ENCODE measurements around the gene PRKCA. TPM values are rescaled to one million over a fixed set of nuclear protein-coding genes. Genes with fewer than 3 reads are reported as not detected.
A peak's percentile ranks its signal among the peaks of the same experiment; 100 is the strongest.

Gene PRKCA
- total and polyA plus RNA-seq, 2 of the 13 experiments (the other 11 are each of a cell fraction or from before 2014, with no cell fraction given): 18.5 to 21.5 TPM

DNA sequence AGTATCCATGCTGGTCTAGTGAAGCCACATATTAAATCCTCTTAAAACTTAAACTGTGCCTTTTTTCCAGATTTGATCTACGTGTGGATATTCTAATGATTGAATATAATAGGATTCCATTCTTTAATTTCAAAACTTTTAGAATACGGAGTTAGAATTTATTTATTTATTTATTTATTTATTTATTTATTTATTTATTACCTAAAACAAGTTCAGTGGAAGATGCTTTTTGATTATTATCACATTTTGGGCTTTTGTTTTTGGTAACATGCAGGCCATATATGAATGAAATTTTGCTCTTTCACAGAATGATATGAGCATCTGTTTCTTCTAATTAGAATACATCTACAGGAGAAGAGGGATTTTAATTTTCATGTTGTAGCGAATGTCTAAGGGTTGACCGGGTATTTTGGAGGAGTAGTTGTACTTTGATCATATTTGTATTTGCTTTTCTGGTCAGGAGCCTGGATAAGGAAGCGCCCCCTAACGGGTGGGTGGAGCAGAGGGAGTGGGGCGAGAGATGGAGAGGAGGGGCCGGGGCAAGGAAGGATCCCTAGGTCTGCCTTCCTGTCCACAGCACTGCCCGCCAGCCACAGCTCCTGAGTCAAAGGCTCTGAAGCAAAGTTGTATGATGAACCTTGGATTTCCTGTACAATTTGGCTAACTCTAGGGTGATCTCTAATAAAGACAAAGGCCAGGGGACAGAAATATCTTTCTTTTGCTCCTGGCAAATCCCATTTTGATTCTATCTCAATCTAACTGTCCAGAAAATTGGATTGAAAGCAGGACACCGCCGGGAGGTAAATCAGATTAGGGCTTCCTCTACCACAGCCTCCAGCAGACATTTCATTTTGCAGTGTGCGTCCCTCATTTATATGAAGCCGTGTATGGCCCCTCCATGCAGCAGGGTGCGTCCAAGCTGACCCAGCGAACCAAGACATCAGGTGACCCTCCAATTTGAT is 149.1 kb downstream of the PRKCA start (continued):
- TF ChIP-seq, protein P1, sequence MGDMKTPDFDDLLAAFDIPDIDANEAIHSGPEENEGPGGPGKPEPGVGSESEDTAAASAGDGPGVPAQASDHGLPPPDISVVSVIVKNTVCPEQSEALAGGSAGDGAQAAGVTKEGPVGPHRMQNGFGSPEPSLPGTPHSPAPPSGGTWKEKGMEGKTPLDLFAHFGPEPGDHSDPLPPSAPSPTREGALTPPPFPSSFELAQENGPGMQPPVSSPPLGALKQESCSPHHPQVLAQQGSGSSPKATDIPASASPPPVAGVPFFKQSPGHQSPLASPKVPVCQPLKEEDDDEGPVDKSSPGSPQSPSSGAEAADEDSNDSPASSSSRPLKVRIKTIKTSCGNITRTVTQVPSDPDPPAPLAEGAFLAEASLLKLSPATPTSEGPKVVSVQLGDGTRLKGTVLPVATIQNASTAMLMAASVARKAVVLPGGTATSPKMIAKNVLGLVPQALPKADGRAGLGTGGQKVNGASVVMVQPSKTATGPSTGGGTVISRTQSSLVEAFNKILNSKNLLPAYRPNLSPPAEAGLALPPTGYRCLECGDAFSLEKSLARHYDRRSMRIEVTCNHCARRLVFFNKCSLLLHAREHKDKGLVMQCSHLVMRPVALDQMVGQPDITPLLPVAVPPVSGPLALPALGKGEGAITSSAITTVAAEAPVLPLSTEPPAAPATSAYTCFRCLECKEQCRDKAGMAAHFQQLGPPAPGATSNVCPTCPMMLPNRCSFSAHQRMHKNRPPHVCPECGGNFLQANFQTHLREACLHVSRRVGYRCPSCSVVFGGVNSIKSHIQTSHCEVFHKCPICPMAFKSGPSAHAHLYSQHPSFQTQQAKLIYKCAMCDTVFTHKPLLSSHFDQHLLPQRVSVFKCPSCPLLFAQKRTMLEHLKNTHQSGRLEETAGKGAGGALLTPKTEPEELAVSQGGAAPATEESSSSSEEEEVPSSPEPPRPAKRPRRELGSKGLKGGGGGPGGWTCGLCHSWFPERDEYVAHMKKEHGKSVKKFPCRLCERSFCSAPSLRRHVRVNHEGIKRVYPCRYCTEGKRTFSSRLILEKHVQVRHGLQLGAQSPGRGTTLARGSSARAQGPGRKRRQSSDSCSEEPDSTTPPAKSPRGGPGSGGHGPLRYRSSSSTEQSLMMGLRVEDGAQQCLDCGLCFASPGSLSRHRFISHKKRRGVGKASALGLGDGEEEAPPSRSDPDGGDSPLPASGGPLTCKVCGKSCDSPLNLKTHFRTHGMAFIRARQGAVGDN (CRISPR knock-in tag; IDR thresholded peaks at IDR 0.05): peak; percentile 80
- TF ChIP-seq, protein P2, sequence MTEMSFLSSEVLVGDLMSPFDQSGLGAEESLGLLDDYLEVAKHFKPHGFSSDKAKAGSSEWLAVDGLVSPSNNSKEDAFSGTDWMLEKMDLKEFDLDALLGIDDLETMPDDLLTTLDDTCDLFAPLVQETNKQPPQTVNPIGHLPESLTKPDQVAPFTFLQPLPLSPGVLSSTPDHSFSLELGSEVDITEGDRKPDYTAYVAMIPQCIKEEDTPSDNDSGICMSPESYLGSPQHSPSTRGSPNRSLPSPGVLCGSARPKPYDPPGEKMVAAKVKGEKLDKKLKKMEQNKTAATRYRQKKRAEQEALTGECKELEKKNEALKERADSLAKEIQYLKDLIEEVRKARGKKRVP (CRISPR knock-in tag; IDR thresholded peaks at IDR 0.05): no peak
- TF ChIP-seq, protein P3, sequence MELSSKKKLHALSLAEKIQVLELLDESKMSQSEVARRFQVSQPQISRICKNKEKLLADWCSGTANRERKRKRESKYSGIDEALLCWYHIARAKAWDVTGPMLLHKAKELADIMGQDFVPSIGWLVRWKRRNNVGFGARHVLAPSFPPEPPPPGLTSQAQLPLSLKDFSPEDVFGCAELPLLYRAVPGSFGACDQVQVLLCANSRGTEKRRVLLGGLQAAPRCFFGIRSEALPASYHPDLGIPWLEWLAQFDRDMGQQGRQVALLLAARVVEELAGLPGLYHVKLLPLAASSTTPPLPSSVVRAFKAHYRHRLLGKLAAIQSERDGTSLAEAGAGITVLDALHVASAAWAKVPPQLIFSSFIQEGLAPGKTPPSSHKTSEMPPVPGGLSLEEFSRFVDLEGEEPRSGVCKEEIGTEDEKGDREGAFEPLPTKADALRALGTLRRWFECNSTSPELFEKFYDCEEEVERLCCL (CRISPR knock-in tag; IDR thresholded peaks at IDR 0.05; ENCODE audit: borderline replicate concordance): no peak
- TF ChIP-seq RAD21 (CRISPR knock-in tag; IDR thresholded peaks at IDR 0.05): peak; percentile 75
- TF ChIP-seq ZNF781 (CRISPR knock-in tag; IDR thresholded peaks at IDR 0.05; ENCODE audit: borderline replicate concordance, not compliant biosample characterization): no peak
- no peak for TF ChIP-seq IKZF4 (CRISPR knock-in tag; IDR thresholded peaks at IDR 0.05; ENCODE audit: borderline replicate concordance, low read depth, not compliant biosample characterization)
- TF ChIP-seq, protein P4, sequence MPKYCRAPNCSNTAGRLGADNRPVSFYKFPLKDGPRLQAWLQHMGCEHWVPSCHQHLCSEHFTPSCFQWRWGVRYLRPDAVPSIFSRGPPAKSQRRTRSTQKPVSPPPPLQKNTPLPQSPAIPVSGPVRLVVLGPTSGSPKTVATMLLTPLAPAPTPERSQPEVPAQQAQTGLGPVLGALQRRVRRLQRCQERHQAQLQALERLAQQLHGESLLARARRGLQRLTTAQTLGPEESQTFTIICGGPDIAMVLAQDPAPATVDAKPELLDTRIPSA (CRISPR knock-in tag; IDR thresholded peaks at IDR 0.05; ENCODE audit: borderline replicate concordance): no peak
- TF ChIP-seq MIXL1 (CRISPR knock-in tag; IDR thresholded peaks at IDR 0.05): peak; percentile 89
- TF ChIP-seq MTF2 (CRISPR knock-in tag; IDR thresholded peaks at IDR 0.05; ENCODE audit: borderline replicate concordance): no peak
- TF ChIP-seq, protein P5, sequence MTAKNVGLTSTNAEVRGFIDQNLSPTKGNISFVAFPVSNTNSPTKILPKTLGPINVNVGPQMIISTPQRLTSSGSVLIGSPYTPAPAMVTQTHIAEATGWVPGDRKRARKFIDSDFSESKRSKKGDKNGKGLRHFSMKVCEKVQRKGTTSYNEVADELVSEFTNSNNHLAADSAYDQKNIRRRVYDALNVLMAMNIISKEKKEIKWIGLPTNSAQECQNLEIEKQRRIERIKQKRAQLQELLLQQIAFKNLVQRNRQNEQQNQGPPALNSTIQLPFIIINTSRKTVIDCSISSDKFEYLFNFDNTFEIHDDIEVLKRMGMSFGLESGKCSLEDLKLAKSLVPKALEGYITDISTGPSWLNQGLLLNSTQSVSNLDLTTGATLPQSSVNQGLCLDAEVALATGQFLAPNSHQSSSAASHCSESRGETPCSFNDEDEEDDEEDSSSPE (CRISPR knock-in tag; IDR thresholded peaks at IDR 0.05): peak; percentile 51; the same call in 1 of the 2 replicates
- peak; percentile 55; the same call in 1 of the 2 replicates for TF ChIP-seq BRCA1 (CRISPR knock-in tag; IDR thresholded peaks at IDR 0.05)
- TF ChIP-seq, protein P6, sequence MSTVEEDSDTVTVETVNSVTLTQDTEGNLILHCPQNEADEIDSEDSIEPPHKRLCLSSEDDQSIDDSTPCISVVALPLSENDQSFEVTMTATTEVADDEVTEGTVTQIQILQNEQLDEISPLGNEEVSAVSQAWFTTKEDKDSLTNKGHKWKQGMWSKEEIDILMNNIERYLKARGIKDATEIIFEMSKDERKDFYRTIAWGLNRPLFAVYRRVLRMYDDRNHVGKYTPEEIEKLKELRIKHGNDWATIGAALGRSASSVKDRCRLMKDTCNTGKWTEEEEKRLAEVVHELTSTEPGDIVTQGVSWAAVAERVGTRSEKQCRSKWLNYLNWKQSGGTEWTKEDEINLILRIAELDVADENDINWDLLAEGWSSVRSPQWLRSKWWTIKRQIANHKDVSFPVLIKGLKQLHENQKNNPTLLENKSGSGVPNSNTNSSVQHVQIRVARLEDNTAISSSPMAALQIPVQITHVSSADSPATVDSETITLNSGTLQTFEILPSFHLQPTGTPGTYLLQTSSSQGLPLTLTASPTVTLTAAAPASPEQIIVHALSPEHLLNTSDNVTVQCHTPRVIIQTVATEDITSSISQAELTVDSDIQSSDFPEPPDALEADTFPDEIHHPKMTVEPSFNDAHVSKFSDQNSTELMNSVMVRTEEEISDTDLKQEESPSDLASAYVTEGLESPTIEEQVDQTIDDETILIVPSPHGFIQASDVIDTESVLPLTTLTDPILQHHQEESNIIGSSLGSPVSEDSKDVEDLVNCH (CRISPR knock-in tag; IDR thresholded peaks at IDR 0.05): no peak
- no peak for TF ChIP-seq RFX3 (CRISPR knock-in tag; IDR thresholded peaks at IDR 0.05)
- TF ChIP-seq MYC (CRISPR knock-in tag; IDR thresholded peaks at IDR 0.05; ENCODE audit: borderline replicate concordance): peak; percentile 30; the same call in 1 of the 2 replicates
- 0 out of 2 replicates have a peak, but pooled peaks have one; percentile 6 for TF ChIP-seq NR2F6 (IDR thresholded peaks at IDR 0.05)
- 0 out of 2 replicates have a peak, but pooled peaks have one; percentile 62 for TF ChIP-seq NR2F6 (CRISPR knock-in tag; IDR thresholded peaks at IDR 0.05)

Measured in HepG2 (cell line).